DOHH2 (cell line): ENCODE data around the gene CLRN3.

Experiments
- H3F3A ChIP-seq: fragments of 200-600 bp; sonication (generic), shearing (Covaris generic); 2 replicates; pipeline ENCODE4 v1.6.0; 2016; ENCODE audit warnings: antibody characterized with exemption, mild to moderate bottlenecking; ENCODE audit not compliant: control insufficient read depth, insufficient read depth
- H3K27ac ChIP-seq: fragments of 200-600 bp; sonication (generic); 2 replicates; pipeline ENCODE4 v1.5.1; 2014; ENCODE audit warnings: low read depth, mild to moderate bottlenecking, low read length, moderate library complexity
- H3K27me3 ChIP-seq: fragments of 200-600 bp; sonication (generic); 2 replicates; pipeline ENCODE4 v1.6.1; 2014; ENCODE audit warnings: mild to moderate bottlenecking, low read length, mixed read lengths; ENCODE audit not compliant: control insufficient read depth
- H3K36me3 ChIP-seq: fragments of 200-600 bp; sonication (generic); 2 replicates; pipeline ENCODE4 v1.6.1; 2014; ENCODE audit warnings: mild to moderate bottlenecking, low read length, moderate library complexity, mixed read lengths; ENCODE audit not compliant: control insufficient read depth
- H3K4me1 ChIP-seq: fragments of 200-600 bp; sonication (generic); 2 replicates; pipeline ENCODE4 v1.6.1; 2014; ENCODE audit warnings: mild to moderate bottlenecking, low read length, mixed read lengths; ENCODE audit not compliant: control insufficient read depth
- H3K4me2 ChIP-seq: fragments of 200-600 bp; sonication (generic); 2 replicates; pipeline ENCODE4 v1.6.0; 2014; ENCODE audit warnings: mild to moderate bottlenecking, low read length, moderate library complexity
- H3K4me3 ChIP-seq: fragments of 200-600 bp; sonication (generic); 2 replicates; pipeline ENCODE4 v1.5.1; 2014; ENCODE audit warnings: mild to moderate bottlenecking, low read length, mixed read lengths
- H3K79me2 ChIP-seq: fragments of 200-600 bp; sonication (generic); 2 replicates; pipeline ENCODE4 v1.6.1; 2014; ENCODE audit warnings: mild to moderate bottlenecking, low read length, mixed read lengths; ENCODE audit not compliant: control insufficient read depth
- H3K9me2 ChIP-seq: fragments of 200-600 bp; sonication (generic); replicated peaks from 2 replicates; pipeline ENCODE4 v1.6.1; 2014; ENCODE audit warnings: mild to moderate bottlenecking, low read length, mixed read lengths; ENCODE audit not compliant: control insufficient read depth
- H3K9me3 ChIP-seq: fragments of 200-600 bp; sonication (generic); 2 replicates; pipeline ENCODE4 v1.6.1; 2014; ENCODE audit warnings: antibody characterized with exemption, low read length, mixed read lengths; ENCODE audit not compliant: control insufficient read depth, insufficient read depth
- H4K20me1 ChIP-seq: fragments of 200-600 bp; sonication (generic); 2 replicates; pipeline ENCODE4 v1.6.0; 2014; ENCODE audit warnings: low read depth, mild to moderate bottlenecking, antibody characterized with exemption, low read length, moderate library complexity; ENCODE audit not compliant: control insufficient read depth, insufficient read depth
- CTCF ChIP-seq: fragments of 200-600 bp; sonication (generic); IDR thresholded peaks from one replicate; pipeline ENCODE4 v1.5.1; 2014; ENCODE audit warnings: antibody characterized with exemption, mild to moderate bottlenecking, low read depth, low read length; ENCODE audit not compliant: poor library complexity, severe bottlenecking
- EZH2phosphoT487 ChIP-seq: fragments of 200-600 bp; sonication (generic); IDR thresholded peaks from 2 replicates; pipeline ENCODE4 v1.6.1; 2017; ENCODE audit warnings: borderline replicate concordance, mild to moderate bottlenecking, antibody characterized with exemption, low read length, moderate library complexity, mixed read lengths

Gene CLRN3

GRCh38 chr10:127836966-127837365, 55.8 kb downstream of the CLRN3 start:
- no peaks in the 10 kb centered on the region for H3K79me2 ChIP-seq
- H3K4me3 ChIP-seq, result no peak overlapping the region
- no peak overlapping the region for H3K27ac ChIP-seq
- no peaks in the 10 kb centered on the region for H3K36me3 ChIP-seq
- H4K20me1 ChIP-seq, result no peaks in the 10 kb centered on the region
- H3F3A ChIP-seq, result no peaks in the 10 kb centered on the region
- H3K4me2 ChIP-seq, result no peak overlapping the region
- TF ChIP-seq CTCF, result no peak
- no peak for TF ChIP-seq EZH2phosphoT487
- no peaks in the 10 kb centered on the region for H3K9me3 ChIP-seq
- no peaks in the 10 kb centered on the region for H3K9me2 ChIP-seq
- H3K4me1 ChIP-seq, result no peaks in the 10 kb centered on the region
- H3K27me3 ChIP-seq, result no peaks in the 10 kb centered on the region

GRCh38 chr10:127836176-127836575, 56.6 kb downstream of the CLRN3 start:
- Histone ChIP-seq H3K9me2 (no peaks in the 10 kb centered on the region), H3K9me3 (no peaks in the 10 kb centered on the region), H4K20me1 (no peaks in the 10 kb centered on the region), H3K27me3 (no peaks in the 10 kb centered on the region), H3F3A (no peaks in the 10 kb centered on the region), H3K4me3 (no peak overlapping the region), H3K79me2 (no peaks in the 10 kb centered on the region), H3K27ac (no peak overlapping the region), H3K4me1 (no peaks in the 10 kb centered on the region), H3K4me2 (no peak overlapping the region), H3K36me3 (no peaks in the 10 kb centered on the region)
- TF ChIP-seq EZH2phosphoT487, result no peak
- no peak for TF ChIP-seq CTCF

GRCh38 chr10:127834791-127835190, 58.0 kb downstream of the CLRN3 start:
- Histone ChIP-seq H3K27me3 (no peaks in the 10 kb centered on the region), H3F3A (no peaks in the 10 kb centered on the region), H3K36me3 (no peaks in the 10 kb centered on the region), H3K4me3 (no peak overlapping the region), H3K4me2 (no peak overlapping the region), H3K27ac (no peak overlapping the region), H3K79me2 (no peaks in the 10 kb centered on the region), H3K4me1 (no peaks in the 10 kb centered on the region), H3K9me2 (no peaks in the 10 kb centered on the region), H4K20me1 (no peaks in the 10 kb centered on the region), H3K9me3 (no peaks in the 10 kb centered on the region)
- TF ChIP-seq EZH2phosphoT487 (no peak), CTCF (no peak)

GRCh38 chr10:127834221-127834620, 58.5 kb downstream of the CLRN3 start:
- H3K27ac ChIP-seq, result no peak overlapping the region
- no peaks in the 10 kb centered on the region for H3K9me2 ChIP-seq
- H3K27me3 ChIP-seq, result no peaks in the 10 kb centered on the region
- no peak for TF ChIP-seq CTCF
- TF ChIP-seq EZH2phosphoT487, result no peak
- no peaks in the 10 kb centered on the region for H4K20me1 ChIP-seq
- H3K4me2 ChIP-seq, result no peak overlapping the region
- no peaks in the 10 kb centered on the region for H3K36me3 ChIP-seq
- H3K79me2 ChIP-seq, result no peaks in the 10 kb centered on the region
- H3F3A ChIP-seq, result no peaks in the 10 kb centered on the region
- no peaks in the 10 kb centered on the region for H3K9me3 ChIP-seq
- H3K4me3 ChIP-seq, result no peak overlapping the region
- H3K4me1 ChIP-seq, result no peaks in the 10 kb centered on the region
